SHP77 (cell line): Measurements from ENCODE around the gene TEKT3.

Experiments
- DNase-seq, 2 experiments: peaks; one replicate each; lab custom pipeline; 2025; lab: John Stamatoyannopoulos, UW

The TEKT3 gene

DNA sequence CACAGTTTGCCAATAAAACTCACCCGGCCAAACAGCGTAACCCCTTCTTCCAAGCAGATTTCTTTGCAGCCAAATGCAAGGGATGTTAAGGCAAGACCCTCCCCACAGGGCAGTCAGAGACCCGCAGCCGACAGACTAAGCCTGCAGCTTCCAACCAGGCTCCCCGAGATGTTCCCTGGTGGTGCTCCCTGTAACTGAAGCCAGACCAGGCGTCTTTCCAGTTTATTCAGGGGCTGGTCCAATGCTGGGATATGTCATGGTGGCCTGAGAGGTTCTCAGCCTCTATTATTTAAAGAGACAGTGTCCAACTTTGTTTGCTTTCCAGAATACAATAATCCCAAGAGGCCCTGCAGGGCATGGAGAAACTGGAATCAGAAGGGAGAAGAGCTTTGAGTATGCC lies 76.3 kb downstream of the TEKT3 start, which contains the start of gene PMP22:
PMP22 (minus strand) TSS at position 196 of the 400 bp plus-strand sequence. CDS start 4,599 bp downstream, outside the sequence.
- DNase-seq: no peak

DNA sequence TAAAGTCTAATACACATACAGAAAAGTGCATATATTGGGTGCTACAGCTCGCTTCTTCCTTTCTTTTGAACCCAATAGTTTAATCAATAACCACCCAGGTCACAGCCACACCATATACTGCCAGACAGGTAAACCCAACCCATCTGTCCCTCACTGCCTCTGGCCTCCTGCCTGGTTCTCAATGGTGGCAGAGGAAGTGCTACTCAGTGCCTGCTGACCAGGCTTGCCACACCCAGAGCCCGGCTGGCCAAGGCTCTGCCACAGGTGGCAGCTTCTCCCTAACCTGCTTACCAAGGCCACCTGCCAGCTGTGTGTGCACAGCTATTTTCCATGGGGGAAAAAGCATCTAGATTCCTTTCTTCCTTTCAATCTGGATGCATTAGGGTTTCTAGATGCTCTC lies 76.9 kb downstream of the TEKT3 start:
- peak in 1 of 2 experiments; percentile 52 for DNase-seq

DNA sequence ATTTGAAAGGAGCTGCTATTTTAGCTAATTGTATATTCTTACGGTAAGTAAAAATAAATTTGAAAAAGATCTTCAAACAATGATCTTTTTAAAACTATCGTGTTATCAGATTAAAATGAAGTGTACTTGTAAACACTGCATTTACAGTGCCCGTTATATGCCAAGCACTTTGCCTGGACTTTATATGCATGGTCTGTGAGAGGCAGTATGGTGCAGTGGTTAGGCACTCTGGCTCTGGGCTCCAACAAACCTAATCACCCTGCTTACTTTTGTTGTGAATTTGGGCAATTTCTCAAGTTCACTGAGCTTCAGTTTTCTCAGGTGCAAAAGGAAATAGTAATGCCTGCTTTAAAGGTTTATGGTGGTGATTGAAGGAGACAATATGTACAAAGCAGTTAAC lies 77.7 kb downstream of the TEKT3 start:
- DNase-seq: no peak

DNA sequence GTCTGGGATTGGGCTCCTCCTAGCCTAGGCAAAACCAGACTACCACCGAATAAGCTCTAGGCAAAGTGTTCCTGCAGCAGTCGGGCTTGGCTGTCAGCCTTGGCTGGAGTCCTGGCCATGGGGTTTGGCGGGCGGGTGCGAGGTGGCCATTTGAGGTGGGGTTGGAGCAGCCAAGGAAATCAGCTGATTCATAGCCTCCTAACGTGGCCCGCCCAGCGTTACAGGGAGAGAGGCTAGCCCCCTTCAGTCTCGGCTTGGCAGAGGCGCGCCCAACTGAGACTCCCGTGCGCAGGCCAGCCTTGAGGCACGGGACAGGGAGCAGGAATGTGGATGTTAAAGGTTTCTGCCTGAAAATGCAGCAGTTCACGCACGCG lies 78.2 kb downstream of the TEKT3 start:
- DNase-seq: no peak

DNA sequence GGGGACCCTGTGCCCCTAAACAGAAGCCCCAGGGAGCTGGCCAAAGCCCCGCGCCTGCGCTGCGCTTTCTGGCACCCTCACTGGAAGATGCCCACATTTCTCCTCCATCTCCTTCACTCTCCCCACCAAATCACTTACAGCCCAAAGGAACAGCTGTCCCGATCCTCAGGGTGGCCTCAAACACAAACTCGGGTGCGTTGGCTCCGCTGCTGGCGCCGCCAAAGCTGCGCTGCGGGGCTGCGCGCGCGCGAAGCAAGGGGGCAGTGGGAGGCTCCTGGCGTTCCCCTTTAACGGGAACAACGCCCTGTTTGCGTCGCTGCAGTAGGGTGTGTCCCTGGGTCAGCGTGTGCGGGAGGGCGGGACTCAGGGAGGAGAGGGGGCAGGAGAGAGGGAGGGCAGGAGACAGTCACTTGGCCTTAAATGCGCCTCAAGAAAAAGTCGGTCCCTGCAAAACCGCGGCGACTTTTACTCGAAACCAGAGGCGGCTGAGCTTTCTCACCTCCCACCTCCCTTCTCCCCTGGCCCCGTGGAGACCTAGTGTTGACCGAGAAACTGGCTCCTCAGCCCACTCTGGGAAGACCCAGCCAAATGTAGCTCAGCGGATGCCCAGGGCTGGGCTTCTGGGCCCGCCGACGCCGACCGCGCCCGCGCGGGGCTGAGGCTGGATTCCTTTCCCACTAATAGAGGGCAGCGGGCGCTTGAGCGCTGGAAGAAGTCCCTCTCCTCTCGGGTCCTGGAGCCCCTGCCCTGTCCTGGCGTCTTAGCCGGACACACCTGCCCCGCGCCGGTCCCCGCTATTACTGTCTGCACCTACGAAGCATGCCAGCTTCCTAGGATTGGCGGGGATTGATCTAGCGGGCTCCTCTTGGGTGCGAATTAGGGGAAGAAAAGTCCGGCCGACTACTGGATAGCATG lies 78.8 kb downstream of the TEKT3 start:
- DNase-seq: no peak

DNA sequence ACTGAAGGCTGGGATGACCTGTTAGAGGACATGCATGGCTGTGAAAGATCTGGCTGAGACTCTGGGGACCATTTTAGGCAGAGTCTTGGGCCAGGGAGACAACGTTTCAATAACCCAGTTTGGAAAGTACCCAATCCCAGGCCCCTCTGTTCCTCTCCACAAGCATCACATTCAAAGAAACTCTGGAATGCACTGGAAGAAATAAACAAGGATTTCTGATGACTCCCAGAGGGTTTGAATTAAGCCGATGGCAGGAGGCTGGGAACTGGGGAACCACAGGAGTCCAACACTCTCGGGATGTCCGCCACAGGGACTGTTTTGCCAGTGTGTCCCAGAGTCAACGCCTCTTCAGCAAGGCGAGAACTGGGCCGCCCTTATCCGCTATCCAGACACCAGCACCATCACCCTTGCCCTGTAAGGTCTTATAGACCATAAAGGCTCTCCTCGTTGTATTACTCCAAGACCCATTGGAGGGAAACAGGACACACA lies 79.6 kb downstream of the TEKT3 start:
- DNase-seq: no peak

DNA sequence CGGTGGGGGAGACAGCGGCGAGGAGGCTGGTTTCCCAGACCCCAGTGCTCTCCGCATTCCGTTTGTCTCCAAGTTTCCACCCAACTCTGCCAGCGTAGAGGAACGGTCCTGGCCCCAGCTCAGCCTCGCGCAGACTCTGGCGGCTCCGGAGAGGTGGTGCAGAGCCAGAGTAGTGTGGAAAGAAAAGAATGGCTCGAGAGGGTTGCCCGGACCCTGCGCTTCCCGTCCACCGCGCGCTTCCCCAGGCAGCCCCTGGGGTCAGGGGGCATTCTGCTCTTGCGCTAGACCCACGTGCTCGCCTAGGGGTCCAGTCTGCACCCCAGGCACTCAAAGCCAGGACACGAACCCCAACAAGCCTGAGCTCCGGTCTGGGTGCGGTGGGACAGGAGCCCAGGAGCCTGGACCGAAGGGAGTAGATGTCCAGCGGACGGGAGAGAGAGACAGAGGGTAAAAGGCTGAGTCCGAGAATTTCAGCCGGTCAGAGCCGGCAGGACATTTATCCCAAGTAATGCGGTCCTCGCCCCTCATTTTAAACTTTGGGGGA lies 80.1 kb downstream of the TEKT3 start:
- peak; percentile 38 to 50 for DNase-seq

DNA sequence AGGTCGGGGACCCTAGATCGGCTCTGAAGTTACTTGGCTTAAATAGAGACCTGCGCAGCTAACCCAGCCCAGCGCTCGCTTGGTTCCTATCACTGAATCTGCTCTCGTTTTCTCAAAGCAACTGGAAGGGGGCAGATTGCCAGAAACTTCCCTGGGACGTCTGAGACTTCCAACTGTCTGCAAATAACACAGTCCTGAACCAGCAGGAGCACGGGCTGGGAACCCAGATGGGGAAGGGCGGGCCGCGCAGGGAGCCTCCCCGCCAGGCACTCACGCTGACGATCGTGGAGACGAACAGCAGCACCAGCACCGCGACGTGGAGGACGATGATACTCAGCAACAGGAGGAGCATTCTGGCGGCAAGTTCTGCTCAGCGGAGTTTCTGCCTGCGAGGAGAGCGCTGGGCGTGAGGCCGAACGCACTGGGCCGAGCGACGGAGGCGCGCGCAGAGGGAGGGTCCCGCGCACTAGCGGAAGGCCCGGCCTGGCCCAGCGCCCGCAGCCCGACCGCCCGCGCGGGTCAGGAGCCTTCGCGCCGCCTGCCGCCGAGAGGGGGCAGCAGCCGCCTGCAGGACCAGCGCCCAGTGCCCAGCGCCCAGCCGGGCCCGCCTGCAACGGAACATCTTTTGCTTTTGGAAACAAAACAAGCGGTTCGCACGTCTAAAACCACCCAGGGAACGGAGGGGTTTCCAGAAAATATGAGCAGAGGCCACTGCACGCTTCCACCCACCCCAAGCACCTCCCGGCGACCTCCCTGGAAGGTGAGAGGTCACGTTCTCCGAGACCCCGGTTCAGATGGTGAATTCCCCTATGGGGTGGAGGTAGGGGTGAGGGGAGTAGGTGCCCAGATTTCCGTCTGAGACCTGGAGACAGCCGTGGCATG lies 80.8 kb downstream of the TEKT3 start:
- peak; percentile 78 to 85 for DNase-seq

DNA sequence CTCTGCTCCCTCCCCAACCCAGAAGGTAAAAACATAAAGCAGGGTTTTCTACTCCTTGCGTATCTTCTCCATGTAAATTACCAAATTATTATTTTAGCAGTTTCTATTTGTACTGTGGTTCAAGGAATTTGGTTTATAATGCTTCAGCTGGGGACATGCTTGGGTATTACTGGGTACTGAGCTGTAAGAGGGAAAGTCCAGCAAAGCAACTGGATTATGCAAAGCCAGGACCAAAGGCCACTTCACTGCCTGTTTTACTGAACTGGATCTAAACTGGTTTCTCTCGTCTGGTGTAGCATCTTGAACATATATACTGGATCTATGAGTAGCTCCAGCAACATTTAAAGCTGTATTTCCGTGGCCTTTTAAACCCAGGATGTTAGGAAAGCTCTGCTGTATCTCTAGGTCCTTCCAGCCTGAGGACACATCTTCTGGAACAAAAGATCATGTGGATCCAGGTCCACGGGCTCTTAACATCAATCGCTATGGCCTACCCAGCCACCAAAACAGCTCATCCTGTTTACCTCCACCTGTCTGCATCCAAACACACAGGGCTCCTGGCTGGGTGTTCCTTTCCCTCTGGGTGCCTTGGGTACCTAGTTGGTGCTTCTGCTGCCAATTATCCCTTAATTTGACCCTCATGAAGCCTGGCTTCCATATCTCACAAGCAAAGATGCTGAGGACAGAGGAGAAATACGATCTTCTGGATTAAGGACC lies 83.4 kb downstream of the TEKT3 start:
- DNase-seq: no peak

DNA sequence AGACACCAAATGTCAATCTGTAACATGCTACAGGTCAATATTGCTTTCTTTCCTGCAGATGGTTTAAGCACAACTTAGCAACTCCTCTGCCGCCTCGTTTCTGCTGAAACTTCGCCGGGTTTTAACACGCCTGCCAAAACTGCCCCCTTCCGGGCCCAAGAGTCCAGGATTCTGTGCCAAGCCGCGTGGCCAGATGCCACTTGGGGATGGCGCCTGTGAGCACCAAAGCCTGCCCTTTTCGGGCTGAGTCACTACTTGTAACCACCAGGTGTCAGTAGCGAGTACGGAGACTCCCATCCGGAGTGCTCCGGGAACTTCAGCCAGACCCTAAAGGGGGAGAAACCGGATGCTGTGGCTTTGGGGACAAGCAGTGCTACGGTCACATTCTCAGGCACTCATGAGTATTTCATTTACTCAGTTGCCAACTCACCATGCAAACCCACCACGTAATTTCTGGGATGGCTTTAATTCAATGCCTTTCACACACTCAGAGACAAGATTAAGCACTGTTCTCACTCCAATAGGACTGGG lies 84.1 kb downstream of the TEKT3 start:
- peak; percentile 88 to 91 for DNase-seq

DNA sequence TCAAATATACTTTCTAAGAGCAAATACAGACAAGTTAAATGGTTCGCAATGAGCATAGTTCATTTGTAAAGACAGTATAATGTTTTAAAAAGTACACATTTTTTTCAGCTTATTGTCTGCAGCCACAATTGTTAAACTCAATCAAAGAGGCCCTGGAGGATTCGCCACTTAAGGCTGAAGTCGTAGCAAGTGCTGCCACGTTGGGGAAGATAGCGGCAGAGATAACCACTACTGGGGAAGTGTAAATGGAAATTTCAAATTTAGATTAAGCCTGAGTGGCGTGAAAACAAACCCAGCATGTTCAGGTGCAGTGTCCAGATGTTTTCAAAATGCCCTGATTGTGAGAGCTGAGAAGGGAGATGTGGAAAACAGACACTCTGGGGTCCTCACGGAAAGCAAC lies 84.7 kb downstream of the TEKT3 start:
- DNase-seq: no peak

DNA sequence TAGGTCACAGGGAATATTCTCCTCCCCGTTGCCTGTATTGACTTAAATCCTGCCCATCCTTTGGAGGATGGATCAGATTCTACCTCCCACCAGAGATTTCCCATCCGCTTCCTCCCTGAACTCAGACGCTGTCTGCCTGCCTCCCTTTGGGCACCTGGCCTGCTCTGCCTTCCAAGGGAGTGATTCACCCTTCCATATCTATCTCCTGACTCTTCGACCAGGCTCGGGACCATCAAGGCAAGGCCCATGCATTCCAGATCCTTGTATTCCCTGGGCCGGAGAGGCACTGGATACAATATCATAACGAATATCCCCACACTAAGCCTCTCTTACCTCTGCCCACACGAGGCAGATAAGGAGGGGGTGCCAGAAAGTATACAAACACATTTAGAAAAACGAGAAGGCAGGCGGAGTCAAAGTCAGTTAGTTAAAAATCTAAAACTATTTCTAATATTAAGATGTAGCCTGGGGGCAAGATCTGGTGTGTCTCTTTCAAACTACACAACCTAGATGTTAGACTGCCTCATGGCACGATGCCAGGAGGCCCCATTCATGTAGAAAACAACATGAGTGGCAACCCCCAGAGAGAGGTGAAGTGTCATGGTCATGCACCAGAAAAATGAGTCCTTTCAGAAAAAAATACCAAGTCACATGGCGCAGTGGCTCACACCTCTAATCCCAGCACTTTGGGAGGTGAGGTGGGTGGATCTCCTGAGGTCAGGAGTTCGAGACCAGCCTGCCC lies 85.5 kb downstream of the TEKT3 start:
- no peak for DNase-seq
